GM21825 (cell line): ENCODE measurements around the gene ARHGEF7.
"Not testable (repeated sequence)": the region's sequence is repeated elsewhere in the genome, so short reads cannot be mapped to it uniquely, and the experiment has no call there.

Experiments used
- ATAC-seq: cut with Tn5 transposase; IDR thresholded peaks from one replicate; pipeline ENCODE4 v1.9.1; 2021; ENCODE audit warnings: mild to moderate bottlenecking, moderate library complexity; ENCODE audit not compliant: unreplicated experiment

ARHGEF7 gene

GRCh38 chr13:111251646-111252445, 136.7 kb downstream of the ARHGEF7 start:
- ATAC-seq, result no peak

GRCh38 chr13:111252446-111253364, 137.6 kb downstream of the ARHGEF7 start:
- ATAC-seq, result no peak

- ATAC-seq, result no peak
These were observed 138.3 kb downstream of the ARHGEF7 start for GRCh38 chr13:111253365-111253872.

GRCh38 chr13:111255228-111255790, 140.2 kb downstream of the ARHGEF7 start:
- no peak for ATAC-seq

GRCh38 chr13:111256458-111256857, 141.3 kb downstream of the ARHGEF7 start:
- ATAC-seq, result no peak

- ATAC-seq, result no peak
These were observed 141.8 kb downstream of the ARHGEF7 start for GRCh38 chr13:111256946-111257345.

- not testable (repeated sequence) for ATAC-seq
These were observed 142.8 kb downstream of the ARHGEF7 start for GRCh38 chr13:111257899-111258298.

GRCh38 chr13:111258637-111259036, 143.5 kb downstream of the ARHGEF7 start:
- ATAC-seq, result no peak

GRCh38 chr13:111259058-111259457, 143.9 kb downstream of the ARHGEF7 start:
- ATAC-seq, result no peak

GRCh38 chr13:111261326-111261725, 146.2 kb downstream of the ARHGEF7 start:
- no peak for ATAC-seq

- no peak for ATAC-seq
These were observed 147.2 kb downstream of the ARHGEF7 start for GRCh38 chr13:111262281-111262680.

GRCh38 chr13:111262715-111263114, 147.6 kb downstream of the ARHGEF7 start:
- ATAC-seq, result no peak

GRCh38 chr13:111263566-111263965, 148.5 kb downstream of the ARHGEF7 start:
- no peak for ATAC-seq

- ATAC-seq, result no peak
These were observed 150.0 kb downstream of the ARHGEF7 start for GRCh38 chr13:111265006-111265700.

- ATAC-seq, result no peak
These were observed 150.6 kb downstream of the ARHGEF7 start for GRCh38 chr13:111265701-111266035.

GRCh38 chr13:111267205-111267604, 152.1 kb downstream of the ARHGEF7 start:
- ATAC-seq, result no peak

GRCh38 chr13:111267784-111268183, 152.7 kb downstream of the ARHGEF7 start:
- no peak for ATAC-seq

- ATAC-seq, result no peak
These were observed 154.4 kb downstream of the ARHGEF7 start for GRCh38 chr13:111269508-111269907.

- ATAC-seq, result no peak
These were observed 155.0 kb downstream of the ARHGEF7 start for GRCh38 chr13:111270126-111270525.

GRCh38 chr13:111270765-111271698, 155.9 kb downstream of the ARHGEF7 start:
- no peak for ATAC-seq
